Stimulated activated CD8-positive, alpha-beta memory T cell treated with anti-CD3 and anti-CD28 coated beads, Interleukin-15, amount 100 ng/mL, for 1 hour (primary cell): ENCODE results near the gene TFB1M.
"Not testable (repeated sequence)": the region's sequence is repeated elsewhere in the genome, so short reads cannot be mapped to it uniquely, and the experiment has no call there.

Experiments used
- DNase-seq: peaks from one replicate; pipeline ENCODE4 v3.0.0-alpha.2; 2020; ENCODE audit warnings: low read depth

Gene TFB1M

DNA sequence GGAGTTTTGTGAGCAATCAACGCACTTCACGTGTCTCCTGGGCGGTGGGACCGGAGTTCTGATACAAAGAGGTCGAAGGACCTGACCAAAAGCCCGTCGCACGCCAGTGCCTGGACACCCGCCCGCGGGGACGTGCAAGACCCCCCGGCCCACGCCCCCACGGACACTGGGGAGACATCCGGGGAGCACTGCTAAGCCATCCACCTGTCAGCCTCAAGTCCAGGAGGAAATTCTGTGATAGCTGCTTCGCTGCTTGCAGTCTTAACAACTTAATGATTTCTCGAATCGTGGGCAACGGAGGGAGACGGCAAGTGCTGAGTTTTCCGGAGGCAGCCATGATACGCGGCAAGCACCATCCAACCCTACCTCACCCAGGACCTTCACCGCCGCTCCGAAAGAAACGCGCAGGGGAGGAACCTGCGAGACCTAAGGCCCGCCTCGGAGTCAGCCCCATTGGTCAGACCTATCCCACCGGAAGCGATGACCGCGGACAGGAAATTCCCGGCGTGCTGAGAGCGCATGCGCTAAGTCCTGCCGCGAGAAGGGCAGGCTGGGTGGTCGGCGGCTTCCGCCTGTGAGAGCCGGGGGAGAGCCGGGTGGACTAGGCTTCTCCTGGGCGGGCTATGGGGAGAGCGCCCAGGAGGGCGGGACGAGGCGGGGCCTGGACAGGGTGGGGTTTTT is at the start of gene TFB1M:
Gene TFB1M (minus strand): TSS at position 393 of the 681 bp plus-strand sequence. CDS start 56 bp downstream, at position 337.
- DNase-seq: peak; percentile 98

DNA sequence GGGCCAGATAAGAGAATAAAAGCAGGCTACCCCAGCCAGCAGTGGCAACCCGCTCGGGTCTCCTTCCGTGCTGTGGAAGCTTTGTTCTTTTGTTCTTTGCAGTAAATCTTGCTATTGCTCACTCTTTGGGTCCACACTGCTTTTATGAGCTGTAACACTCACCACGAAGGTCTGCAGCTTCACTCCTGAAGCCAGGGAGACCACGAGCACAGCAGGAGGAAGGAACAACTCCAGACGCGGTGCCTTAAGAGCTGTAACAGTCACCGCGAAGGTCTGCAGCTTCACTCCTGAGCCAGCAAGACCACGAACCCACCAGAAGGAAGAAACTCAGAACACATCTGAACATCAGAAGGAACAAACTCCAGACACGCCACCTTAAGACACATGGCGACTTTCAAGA is 49.7 kb upstream of the TFB1M start:
- DNase-seq: not testable (repeated sequence)

DNA sequence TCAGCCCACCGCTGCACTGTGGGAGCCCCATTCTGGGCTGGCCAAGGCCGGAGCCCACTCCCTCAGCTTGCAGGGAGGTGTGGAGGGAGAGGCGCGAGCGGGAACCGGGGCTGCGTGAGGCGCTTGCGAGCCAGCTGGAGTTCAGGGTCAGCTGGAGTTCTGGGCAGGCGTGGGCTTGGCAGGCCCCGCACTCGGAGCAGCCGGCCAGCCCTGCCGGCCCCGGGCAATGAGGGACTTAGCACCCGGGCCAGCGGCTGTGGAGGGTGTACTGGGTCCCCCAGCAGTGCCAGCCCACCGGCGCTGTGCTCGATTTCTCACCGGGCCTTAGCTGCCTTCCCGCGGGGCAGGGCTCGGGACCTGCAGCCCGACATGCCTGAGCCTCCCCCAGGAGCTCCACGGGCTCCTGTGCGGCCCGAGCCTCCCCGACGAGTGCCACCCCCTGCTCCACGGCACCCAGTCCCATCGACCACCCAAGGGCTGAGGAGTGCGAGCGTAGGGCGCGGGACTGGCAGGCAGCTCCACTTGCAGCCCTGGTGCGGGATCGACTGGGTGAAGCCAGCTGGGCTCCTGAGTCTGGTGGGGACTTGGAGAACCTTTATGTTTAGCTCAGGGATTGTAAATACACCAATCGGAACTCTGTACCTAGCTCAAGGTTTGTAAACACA is 48.8 kb upstream of the TFB1M start:
- DNase-seq: not testable (repeated sequence)

DNA sequence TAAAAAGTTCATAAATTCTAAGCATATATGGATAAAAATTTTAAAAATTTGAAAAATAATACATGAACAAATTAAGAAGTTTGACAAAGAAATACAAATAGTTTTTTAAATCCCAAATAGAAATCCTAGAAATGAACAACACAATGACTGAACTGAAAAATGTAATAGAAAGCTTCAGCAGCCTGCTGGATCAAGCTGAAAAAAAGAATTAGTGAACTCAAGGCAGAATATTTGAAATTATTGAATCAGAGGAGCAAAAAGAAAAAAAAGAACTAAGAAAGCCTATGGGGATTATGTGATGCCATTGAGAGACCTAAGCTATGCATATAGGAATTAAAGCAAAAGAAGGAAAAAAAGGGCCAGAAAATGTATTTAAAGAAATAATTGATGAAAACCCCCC is 39.9 kb upstream of the TFB1M start:
- no peak for DNase-seq

DNA sequence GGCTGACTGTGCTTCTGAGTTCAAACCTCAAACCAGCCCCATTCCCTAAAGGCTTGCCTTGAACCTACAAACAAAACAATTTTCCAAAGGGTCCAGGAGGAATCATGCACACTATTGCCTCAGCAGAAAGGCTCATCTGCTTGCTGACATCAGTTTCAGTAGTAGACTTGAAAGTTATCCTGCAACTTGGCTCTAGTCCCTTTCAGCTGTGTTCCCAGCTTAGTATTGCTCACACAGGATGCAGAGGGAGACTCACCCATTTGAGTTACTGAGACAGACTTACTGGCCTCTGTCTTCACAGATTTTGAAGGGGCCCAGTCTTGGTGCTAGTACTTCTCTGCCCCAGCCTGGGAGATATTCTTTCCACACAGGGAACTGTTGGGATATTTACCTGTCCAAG is 38.5 kb upstream of the TFB1M start:
- no peak for DNase-seq

DNA sequence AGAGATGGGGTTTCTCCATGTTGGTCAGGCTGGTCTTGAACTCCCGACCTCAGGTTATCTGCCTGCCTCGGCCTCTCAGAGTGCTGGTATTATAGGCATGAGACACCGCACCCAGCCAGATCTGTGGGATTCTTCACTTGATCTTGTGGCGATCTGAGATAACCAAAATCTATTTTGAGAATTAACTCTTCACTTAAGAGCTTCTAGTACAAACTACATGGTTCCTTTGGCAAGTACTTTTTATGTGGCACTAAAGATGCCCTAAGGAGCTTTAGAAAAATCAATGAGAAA is 37.8 kb upstream of the TFB1M start:
- no peak for DNase-seq

DNA sequence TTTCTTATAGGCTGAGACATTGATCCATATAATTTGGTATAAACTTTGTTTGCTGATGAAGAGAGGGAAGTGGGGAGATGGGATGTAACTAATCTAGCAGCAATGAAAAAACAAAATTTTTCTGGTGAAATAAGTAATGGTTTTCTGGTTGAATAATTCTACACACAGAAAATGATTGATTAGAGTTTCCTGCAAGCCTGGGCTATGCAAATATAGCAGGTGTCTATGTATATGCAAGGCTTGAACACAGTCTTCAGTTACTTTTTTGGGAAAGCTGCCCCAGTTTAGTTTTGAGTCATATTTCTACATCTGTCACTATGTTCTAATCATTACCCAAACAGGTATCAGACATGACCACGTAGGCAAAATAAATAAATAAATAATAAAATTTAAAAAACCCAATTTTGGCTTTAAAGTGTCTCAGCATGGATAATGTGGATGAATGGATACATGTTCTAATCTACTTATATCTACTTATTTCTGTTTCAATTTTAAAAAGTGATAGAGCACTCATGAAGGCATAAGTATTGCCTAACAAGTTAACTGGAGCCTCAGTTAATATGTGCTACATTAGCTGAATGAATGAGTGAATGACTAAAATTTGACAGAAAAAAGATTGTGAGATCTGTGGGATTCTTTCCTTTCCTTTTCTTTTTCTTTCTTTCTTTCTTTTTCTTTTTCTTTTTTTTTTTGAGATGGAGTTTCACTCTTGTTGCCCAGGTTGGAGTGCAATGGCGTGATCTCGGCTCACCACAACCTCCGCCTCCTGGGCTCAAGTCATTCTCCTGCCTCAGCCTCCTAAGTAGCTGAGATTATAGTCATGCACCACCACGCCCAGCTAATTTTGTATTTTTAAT is 37.2 kb upstream of the TFB1M start:
- no peak for DNase-seq

DNA sequence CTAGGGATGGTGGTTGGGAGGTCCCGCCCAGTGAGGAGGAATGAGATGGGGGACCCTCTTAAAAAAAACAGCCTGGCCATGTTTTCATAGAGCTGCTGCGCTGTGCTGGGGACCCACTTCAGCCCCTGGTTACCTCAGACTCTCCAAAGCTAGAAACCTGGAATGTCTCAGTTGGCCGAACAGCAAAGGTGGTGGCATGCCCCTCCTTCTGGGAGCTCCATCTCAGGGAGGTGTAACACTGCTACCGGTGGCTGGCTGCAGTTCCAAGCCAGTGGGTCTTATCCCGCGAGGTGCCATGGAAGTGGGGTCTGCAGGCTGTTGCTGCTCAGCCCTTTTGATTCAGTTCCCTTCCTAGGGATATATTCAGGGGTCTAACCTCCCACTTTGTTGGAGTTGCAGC is 35.7 kb upstream of the TFB1M start:
- DNase-seq: no peak

DNA sequence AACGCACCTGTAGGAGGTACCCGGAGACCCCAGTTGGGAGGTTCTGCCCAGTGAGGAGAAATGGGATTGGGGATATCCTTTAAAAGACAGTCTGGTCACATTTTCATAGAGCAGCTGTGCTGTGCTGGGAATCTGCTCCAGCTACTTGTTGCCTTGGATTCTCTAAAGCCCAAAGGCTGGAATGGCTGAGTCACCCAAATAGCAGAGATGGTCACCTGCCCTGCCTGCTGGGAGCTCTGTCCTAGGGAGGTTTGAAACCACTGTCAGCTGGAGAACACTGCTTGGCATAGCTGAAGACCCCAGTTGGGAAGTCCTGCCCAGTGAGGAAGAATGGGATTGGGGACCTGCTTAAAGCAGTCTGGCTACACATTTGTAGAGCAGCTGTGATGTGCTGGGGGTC is 34.8 kb upstream of the TFB1M start:
- DNase-seq: no peak

DNA sequence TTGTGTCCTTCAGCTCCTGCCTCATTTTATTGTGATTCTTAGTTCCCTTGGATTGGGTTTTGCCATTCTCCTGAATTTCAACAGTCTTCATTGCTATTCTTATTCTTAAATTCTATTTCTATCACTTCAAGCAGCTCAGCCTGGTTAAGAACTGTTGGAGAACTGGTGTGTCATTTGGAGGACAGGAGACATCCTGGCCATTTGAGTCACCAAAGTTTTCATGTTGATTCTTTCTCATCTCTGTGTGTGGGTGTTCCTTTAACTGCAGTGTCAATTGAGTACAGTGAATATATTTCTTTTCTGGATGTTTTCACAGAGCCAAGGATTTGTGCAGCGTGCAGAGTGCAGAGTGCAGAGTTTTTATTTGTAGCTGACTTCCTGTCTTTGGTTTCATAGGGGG is 33.5 kb upstream of the TFB1M start:
- no peak for DNase-seq

DNA sequence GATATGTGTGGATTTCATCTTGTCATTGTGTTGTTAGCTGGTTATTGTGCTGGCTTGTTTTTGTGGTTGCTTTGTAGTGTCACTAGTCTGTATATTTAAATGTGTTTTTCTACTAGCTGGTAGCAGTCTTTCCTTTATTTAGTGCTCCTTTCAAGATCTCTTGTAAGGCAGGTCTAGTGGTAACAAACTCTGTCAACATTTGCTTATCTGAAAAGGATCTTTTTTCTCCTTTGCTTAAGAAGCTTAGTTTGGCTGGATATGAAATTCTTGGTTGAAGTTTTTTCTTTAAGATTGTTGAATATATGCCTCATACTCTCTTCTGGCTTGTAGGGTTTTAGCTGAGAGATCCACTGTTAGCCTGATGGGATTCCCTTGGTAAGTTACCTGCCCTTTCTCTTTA is 32.7 kb upstream of the TFB1M start:
- DNase-seq: no peak

DNA sequence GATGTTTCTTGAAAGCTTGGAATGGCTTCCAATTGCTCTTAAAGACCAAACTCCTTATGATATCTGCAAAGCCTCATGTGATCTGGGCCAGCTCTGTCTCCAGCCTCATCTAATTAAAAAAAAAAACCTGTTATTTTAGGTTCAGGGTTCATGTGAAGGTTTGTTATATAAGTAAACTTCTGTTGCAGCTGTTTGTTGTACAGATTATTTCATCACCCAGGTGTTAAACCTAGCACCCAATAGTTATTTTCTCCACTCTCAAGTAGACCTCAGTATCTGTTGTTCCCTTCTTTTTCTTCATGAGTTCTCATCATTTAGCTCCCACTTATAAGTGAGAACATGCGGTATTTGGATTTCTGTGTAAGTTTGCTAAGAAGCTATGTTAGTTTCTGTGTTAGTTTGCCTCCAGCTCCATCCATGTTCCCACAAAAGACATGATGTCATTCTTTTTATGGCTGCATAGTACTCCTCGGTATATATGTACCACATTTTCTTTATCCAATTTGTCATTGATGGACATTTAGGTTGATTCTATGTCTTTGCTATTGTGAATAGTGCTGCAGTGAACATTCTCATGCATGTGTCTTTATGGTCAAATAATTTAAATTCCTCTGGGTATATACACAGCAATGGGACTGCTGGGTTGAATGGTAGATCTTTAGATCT is 30.2 kb upstream of the TFB1M start:
- DNase-seq: no peak

DNA sequence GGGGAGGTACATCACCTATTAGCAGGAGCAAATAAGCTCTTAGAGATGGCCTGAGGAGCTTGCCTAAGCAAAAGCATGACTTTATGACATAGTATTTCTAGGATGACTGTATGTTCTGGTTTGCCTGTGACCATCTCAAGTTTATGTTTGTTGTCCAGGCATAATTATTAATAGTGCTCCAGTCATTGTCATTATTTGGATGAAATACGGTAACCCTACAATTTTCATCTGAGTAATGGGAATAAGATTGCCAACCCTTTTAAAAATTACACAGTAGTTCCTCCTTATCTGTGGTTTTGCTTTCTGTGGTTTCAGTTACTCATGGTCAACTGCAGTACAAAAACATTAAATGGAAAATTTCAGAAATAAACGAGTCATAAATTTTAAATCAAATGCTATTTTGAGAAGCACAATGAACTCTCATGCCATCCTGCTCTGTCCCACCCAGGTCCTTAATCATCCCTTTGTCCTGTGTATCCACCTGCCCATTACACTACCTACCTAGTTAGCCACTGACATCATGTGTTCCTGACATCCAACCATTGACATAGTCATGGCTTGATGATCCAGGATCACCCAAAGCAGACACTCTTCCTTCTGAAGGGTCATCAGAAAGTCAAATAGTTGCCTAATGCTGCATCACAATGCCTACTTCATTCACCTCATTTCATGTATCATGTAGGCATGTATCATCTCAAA is 27.0 kb upstream of the TFB1M start:
- no peak for DNase-seq

DNA sequence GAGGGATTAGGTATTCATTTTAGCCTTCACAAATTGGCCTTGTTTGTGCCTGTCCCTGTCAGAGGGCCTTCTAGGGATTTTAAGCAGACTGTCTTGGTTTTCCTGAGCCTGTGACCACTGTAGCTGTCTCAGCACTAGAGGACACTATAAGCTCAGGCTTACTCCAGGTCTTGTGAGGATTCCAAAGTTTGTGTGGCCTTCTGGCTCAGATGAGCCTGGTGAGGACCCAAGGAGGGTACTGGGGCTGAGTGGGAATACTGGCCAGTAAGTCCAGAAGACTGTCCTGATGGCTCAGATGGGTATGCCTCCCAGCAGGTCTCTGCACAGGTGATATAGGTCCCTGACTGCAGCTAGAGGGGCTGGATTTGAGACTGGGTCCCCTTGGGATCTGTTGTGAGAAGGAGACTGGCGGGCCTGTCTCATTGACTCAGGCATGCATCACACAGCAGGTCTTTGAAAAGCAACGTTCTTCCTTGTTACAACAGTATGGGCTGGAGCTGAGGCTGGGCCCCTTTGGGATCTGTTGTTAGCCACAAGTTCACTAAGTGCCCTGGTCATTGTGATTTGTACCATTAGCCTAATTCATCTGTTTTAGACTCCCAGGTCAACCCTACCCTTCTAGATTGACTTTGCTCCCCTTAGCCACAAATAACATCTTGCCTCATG is 26.3 kb upstream of the TFB1M start:
- DNase-seq: no peak

DNA sequence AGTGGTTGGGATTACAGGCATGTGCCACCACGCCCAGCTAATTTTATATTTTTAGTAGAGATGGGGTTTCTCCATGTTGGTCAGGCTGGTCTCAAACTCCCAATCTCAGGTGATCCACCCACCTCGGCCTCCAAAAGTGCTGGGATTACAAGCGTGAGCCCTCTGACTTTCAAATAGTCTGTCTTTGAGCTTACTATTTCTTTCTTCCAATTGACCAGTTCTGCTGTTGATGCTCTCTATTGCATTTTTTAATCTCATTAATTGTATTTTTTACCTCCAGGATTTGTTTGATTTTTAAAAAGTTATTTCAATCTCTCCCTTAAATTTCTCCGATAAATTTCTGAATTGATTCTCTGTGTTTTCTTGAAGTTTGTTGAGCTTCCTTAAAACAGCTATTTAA is 25.6 kb upstream of the TFB1M start:
- not testable (repeated sequence) for DNase-seq

DNA sequence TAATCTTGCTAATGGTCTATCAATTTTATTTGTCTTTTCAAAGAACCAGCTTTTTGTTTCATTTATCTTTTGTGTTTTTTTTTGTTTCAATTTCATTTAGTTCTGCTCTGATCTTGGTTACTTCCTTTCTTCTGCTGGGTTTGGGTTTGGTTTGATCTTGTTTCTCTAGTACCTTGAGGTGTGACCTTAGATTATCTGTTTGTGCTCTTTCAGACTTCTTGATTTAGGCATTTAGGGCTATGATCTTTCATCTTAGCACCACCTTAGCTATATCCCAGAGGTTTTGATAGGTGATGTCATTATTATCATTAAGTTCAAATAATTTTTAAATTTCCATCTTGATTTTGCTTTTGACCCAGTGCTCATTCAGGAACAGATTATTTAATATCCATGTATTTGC is 24.0 kb upstream of the TFB1M start:
- not testable (repeated sequence) for DNase-seq

DNA sequence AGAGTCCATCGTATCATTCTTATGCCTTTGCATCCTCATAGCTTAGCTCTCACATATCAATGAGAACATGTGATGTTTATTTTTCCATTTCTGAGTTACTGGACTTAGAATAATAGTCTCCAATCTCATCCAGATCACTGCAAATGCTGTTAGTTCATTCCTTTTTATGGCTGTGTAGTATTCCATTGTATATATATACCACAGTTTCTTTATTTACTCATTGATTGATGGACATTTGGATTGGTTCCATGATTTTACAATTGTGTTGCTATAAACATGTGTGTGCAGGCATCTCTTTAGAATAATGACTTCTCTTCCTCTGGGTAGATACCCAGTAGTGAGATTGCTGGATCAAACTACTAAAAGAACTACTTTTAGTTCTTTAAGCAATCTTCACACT is 21.0 kb upstream of the TFB1M start:
- no peak for DNase-seq

DNA sequence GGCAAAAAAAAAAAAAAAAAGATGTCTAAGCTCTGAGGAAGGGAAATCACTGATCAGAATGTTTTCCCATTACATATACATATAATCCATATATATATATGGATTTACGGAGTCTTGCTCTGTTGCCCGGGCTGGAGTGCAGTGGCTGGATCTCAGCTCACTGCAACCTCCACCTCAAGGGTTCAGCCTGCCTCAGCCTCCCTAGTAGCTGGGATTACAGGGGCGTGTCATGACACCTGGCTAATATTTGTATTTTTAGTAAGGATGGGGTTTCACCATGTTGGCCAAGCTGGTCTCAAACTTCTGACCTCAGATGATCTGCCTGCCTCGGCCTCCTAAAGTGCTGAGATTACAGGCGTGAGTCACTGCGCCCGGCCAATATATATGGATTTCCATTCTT is 19.8 kb upstream of the TFB1M start:
- not testable (repeated sequence) for DNase-seq

DNA sequence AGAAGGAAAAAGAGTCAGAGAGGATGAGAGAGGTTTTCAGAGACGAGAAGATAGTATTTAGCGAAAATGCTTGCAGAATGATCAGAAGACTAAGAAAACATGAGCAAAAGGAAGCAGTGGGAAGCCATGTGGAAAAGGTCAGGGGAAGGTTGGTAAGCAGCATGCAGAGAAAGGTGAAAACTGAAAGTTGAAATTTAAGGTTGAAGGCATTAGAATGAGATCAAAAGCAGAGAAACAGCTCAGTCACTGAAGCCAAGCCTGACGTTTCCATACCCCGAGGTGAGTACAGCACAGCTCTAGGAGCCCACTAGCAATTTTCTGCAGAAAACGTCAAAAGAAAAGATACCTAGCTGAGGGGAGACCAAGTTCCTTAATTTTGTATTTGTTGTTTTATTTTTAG is 19.1 kb upstream of the TFB1M start:
- no peak for DNase-seq

DNA sequence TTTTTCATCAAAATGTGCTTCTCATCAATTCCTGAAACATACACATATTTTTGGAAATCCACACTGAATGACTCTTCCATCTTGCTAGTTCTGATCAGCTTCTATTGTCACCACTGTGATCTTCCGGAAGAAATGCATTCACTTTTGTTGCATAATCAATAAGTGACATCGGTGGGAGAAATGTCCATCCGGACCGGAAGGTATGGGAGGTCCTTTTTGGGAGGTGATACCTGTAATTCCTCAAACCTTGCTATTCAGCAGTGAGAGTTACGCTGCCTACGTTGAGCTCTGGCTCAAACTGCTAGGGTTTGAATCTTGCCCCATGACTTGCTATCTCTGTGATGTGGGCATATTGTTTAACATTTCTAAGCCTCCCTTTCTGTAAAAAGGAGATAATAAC is 16.6 kb upstream of the TFB1M start:
- DNase-seq: no peak

DNA sequence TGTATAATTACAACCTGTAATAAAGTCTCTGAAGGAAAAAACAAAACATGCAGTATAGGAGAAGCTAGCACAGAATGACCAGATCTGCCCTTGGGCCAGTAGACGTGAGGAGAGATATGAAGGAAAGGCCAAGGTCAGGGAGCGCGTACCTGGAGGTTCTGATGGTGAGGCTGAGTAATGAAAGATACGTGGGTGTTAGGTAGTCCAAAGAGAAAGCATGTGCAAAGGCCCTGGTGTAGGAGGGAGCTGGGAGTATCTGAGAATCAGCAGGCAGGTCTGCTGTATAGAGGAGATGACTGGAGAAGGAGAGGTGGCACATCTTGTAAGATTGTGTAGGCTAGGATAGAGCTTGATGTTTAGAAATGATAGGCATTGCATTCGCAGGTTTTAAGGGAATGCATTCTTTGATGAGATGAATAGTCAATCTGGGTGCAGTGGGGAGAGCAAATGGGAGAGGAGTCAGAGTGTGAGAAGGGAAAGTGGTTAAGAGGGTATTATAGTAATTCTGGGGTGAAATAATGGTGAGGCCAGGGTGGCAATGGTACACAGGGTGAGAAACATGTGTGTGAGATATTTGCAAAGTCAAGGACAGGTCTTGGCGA is 15.9 kb upstream of the TFB1M start:
- DNase-seq: no peak
